Natural killer cell (primary cell): Measurements from ENCODE around the gene DLGAP4. TPM values are rescaled to one million over a fixed set of nuclear protein-coding genes. Genes with fewer than 3 reads are reported as not detected.

Source experiments
- ATAC-seq, 3 donors: fragments of 150-1000 bp in 2 of 3; fragments of 200-7000 bp in 1 of 3; cut with Tn5 transposase; 1 replicate in 1 of 3; 2 replicates in 2 of 3; pipeline ENCODE4 v1.10.0; 2021; ENCODE audit warnings: mild to moderate bottlenecking in 2 of 3, moderate library complexity in 2 of 3
- DNase-seq, 2 donors: peaks; one replicate each; pipeline versions ENCODE4 v3.0.0 to v3.0.0-alpha.2; 2013 to 2021; ENCODE audit warnings: mixed read lengths in 1 of 2
- H3K27ac ChIP-seq: one replicate; pipeline ENCODE4 v1.5.1; 2013; ENCODE audit warnings: mild to moderate bottlenecking, low read length
- H3K27me3 ChIP-seq: one replicate; pipeline ENCODE4 v1.6.1; 2013; ENCODE audit warnings: low read length; ENCODE audit not compliant: control insufficient read depth, insufficient read depth
- H3K36me3 ChIP-seq: one replicate; pipeline ENCODE4 v1.6.1; 2013; ENCODE audit warnings: low read length; ENCODE audit not compliant: control insufficient read depth, insufficient read depth
- H3K4me1 ChIP-seq: one replicate; pipeline ENCODE4 v1.6.1; 2013; ENCODE audit warnings: low read length; ENCODE audit not compliant: control insufficient read depth, insufficient read depth
- H3K4me3 ChIP-seq: one replicate; pipeline ENCODE4 v1.5.1; 2013; ENCODE audit warnings: low read length
- H3K9me3 ChIP-seq: one replicate; pipeline ENCODE4 v1.6.1; 2013; ENCODE audit warnings: low read length; ENCODE audit not compliant: control insufficient read depth, insufficient read depth
- H3K27ac Mint-ChIP-seq, 2 donors: one replicate each; pipeline ENCODE4 v1.8.0; 2022; ENCODE audit warnings: mild to moderate bottlenecking in 2 of 2, mixed read lengths in 2 of 2, moderate library complexity in 1 of 2
- H3K27me3 Mint-ChIP-seq, 2 donors: one replicate each; pipeline ENCODE4 v1.8.0; 2022; ENCODE audit warnings: low read depth in 2 of 2, mixed read lengths in 2 of 2
- H3K36me3 Mint-ChIP-seq: one replicate; pipeline ENCODE4 v1.8.0; 2022; ENCODE audit warnings: mixed read lengths
- H3K4me1 Mint-ChIP-seq, 2 donors: one replicate each; pipeline ENCODE4 v1.8.0; 2022; ENCODE audit warnings: mixed read lengths in 2 of 2
- H3K4me3 Mint-ChIP-seq: one replicate; pipeline ENCODE4 v1.8.0; 2022; ENCODE audit warnings: mild to moderate bottlenecking, moderate library complexity, mixed read lengths
- H3K9me3 Mint-ChIP-seq, 2 donors: one replicate each; pipeline ENCODE4 v1.8.0; 2022; ENCODE audit warnings: mixed read lengths in 2 of 2
- WGBS: methylation state at CpG from one replicate; pipeline ENCODE4 v1.1.7; 2013; ENCODE audit warnings: missing lambda C conversion rate; ENCODE audit not compliant: insufficient coverage; 5-methylcytosine and 5-hydroxymethylcytosine counted together
- intact Hi-C: fragments of 100-400 bp; cut with micrococcal nuclease; formaldehyde crosslinking; loops from one replicate; pipeline ENCODE4 v1.14.2; 2022
- total RNA-seq, 4 donors: library from RNA; stranded (reverse); fragments of 120-200 nt in 1 of 4; gene quantifications; one replicate each; pipeline versions ENCODE4 v1.2.3 to v1.2.4, GENCODE V29; 2013 to 2022
- TF ChIP-seq, protein P1 (sequence below): fragments of 200-600 bp; IDR thresholded peaks from one replicate; pipeline ENCODE4 v1.8.0; 2022; ENCODE audit warnings: antibody characterized with exemption

Gene DLGAP4
- total RNA-seq, 3 donors from 2014 or later (not counting 1 experiment from before 2014, with no cell fraction given): 47.9 to 51.6 (median 51.2) TPM

DNA sequence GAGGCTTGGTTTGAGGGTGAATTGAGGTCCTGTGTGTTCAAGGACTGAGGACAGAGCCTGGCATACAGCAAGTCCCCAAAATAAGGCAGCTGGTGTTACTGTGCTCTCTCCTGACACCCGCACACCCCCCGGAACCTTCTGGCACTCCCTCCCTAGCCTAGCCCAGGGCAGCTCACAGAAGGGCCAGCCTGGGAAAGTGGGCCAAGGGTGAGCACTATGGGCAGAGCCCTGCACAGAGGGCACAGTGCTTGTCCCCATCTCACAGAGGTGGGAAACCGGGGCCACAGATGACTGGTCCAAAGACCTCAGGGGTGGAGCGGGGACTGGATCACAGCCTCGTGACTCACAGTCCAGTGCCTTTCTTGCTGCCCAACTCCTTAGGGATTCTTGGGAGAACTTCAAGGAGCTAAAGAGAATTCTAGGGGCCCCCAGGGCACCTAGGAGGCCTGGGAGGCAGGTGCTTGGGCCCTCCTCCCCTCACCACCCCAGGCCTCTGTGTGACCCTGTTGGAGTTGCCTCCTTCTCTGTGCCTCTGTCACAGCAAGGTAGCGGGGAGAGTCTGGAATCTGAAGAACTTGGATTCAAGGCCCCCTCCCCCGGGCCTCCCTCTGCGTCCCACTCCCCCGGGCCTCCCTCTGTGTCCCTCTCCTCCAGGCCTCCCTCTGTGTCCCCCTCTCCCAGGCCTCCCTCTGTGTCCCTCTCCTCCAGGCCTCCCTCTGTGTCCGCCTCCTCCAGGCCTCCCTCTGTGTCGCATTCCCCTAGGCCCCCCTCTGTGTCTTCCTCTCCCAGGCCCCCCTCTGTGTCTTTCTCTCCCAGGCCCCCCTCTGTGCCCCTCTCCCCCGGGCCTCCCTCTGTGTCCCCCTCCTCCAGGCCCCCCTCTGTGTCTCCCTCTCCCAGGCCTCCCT lies 13.5 kb downstream of the DLGAP4 start:
- no peak overlapping the region for H3K27ac Mint-ChIP-seq
- no peak for DNase-seq
- H3K9me3 ChIP-seq: no peaks in the 10 kb centered on the region
- peaks cover 0 to 9% of the 10 kb centered on the region in 2 donors for H3K27me3 Mint-ChIP-seq
- no peaks in the 10 kb centered on the region for H3K4me1 ChIP-seq
- ATAC-seq: no peak
- intact Hi-C loops: no loop called here
- 87% methylated on average over 11 of the region's 12 CpGs for WGBS
- no peaks in the 10 kb centered on the region for H3K36me3 ChIP-seq
- TF ChIP-seq, protein P1, sequence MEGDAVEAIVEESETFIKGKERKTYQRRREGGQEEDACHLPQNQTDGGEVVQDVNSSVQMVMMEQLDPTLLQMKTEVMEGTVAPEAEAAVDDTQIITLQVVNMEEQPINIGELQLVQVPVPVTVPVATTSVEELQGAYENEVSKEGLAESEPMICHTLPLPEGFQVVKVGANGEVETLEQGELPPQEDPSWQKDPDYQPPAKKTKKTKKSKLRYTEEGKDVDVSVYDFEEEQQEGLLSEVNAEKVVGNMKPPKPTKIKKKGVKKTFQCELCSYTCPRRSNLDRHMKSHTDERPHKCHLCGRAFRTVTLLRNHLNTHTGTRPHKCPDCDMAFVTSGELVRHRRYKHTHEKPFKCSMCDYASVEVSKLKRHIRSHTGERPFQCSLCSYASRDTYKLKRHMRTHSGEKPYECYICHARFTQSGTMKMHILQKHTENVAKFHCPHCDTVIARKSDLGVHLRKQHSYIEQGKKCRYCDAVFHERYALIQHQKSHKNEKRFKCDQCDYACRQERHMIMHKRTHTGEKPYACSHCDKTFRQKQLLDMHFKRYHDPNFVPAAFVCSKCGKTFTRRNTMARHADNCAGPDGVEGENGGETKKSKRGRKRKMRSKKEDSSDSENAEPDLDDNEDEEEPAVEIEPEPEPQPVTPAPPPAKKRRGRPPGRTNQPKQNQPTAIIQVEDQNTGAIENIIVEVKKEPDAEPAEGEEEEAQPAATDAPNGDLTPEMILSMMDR: no peak
- H3K9me3 Mint-ChIP-seq: peaks cover 0 to 2% of the 10 kb centered on the region in 2 donors
- H3K27me3 ChIP-seq: no peaks in the 10 kb centered on the region
- H3K4me3 ChIP-seq: no peak overlapping the region
- H3K36me3 Mint-ChIP-seq: no peaks in the 10 kb centered on the region
- no peak overlapping the region for H3K27ac ChIP-seq
- H3K4me3 Mint-ChIP-seq: no peak overlapping the region
- peaks cover 0 to 5% of the 10 kb centered on the region in 2 donors for H3K4me1 Mint-ChIP-seq

DNA sequence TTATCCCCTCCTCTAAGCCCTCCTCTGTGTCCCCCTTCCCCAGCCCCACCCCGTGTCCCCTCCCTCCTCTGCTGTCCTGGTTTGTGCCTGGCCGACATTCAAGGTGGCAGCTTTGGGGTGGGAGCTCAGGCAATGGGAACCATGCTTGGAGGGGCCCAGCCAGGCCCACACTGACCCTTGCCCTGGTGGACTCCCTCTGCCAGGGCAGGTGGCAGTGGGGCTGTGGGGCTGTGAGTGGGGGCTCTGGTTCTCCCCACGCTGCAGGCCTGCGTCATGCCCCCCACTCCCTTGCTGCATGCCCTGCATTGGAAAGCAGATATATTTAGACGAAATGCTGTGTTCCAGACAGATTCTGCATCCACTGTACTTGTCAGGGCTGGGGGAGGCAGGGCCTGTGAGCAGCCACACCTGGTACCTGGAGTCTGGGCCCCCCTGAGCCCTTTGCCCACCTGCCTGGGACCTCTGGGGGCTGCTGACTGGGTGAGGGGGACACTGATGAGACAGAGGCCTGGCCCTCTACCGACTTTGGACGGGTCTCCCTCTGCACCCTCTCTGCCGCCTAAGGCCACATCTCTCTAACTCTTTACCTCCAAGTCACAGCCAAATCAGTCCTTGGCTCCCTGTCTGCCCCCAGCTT lies 14.2 kb downstream of the DLGAP4 start:
- Mint-ChIP-seq H3K9me3 (peaks cover 0 to 5% of the 10 kb centered on the region in 2 donors), H3K4me3 (no peak overlapping the region), H3K27ac (no peak overlapping the region), H3K36me3 (no peaks in the 10 kb centered on the region), H3K4me1 (no peaks in the 10 kb centered on the region), H3K27me3 (peaks cover 0 to 10% of the 10 kb centered on the region in 2 donors)
- Histone ChIP-seq H3K36me3 (no peaks in the 10 kb centered on the region), H3K27ac (no peak overlapping the region), H3K9me3 (no peaks in the 10 kb centered on the region), H3K27me3 (no peaks in the 10 kb centered on the region), H3K4me3 (no peak overlapping the region), H3K4me1 (no peaks in the 10 kb centered on the region)
- TF ChIP-seq, protein P1: no peak
- intact Hi-C loops: no loop called here
- ATAC-seq (no peak), DNase-seq (no peak)
- WGBS: 73% methylated on average over 8 of the region's 8 CpGs

DNA sequence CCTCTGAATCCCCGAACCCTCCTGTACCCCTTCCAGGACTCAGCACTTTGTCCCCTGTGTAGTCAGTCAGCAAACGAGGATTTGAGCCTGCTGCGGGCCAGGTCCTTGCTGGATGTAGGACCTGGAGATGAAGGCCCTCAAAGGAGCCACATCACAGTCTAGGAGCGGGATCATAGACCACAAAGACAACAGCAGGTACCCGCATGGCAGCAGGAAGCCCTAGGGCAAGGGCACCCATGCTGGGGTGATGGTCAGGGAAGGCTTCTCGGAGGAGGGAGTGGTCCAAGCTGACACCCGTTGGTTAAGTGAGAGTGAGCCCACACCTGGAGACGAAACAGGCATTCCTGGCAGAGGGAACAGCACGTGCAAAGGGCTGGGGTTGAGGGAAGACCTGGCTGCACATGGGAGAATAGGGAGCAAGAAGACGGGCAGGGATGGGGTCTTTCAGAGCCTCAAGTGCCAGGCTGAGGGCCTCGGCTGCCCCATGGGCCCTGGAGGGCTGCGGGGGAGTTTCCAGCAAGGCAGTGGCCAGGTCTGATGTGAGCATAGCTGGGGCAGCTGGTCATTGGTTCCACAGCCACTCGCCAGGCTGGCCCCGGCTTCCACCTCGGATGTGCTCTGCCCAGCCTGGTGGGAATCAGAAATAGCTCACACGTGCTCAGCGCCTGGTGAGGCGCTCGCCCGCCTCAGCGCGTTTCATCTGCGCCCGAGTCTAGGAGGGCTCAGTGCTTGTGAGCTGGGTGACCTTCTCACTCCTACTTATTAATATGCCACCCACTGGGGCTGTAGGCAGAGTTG lies 15.0 kb downstream of the DLGAP4 start:
- Histone ChIP-seq H3K27me3 (no peaks in the 10 kb centered on the region), H3K4me3 (no peak overlapping the region), H3K9me3 (no peaks in the 10 kb centered on the region), H3K4me1 (no peaks in the 10 kb centered on the region), H3K27ac (no peak overlapping the region), H3K36me3 (no peaks in the 10 kb centered on the region)
- Mint-ChIP-seq H3K9me3 (peaks cover 0 to 6% of the 10 kb centered on the region in 2 donors), H3K27ac (no peak overlapping the region), H3K27me3 (peaks cover 0 to 10% of the 10 kb centered on the region in 2 donors), H3K36me3 (no peaks in the 10 kb centered on the region), H3K4me1 (no peaks in the 10 kb centered on the region), H3K4me3 (no peak overlapping the region)
- intact Hi-C loops: no loop called here
- ATAC-seq (no peak), DNase-seq (no peak)
- WGBS: 82% methylated on average over 20 of the region's 24 CpGs
- TF ChIP-seq, protein P1: no peak
